NCI-H1694 (cell line): ENCODE results near the gene HOXA10.

Experiments
- DNase-seq: peaks from one replicate; lab custom pipeline; 2025; lab: John Stamatoyannopoulos, UW

The HOXA10 gene

GRCh38 chr7:27166531-27167505 is 7.3 kb downstream of the HOXA10 start:
- DNase-seq: peak; percentile 54

DNA sequence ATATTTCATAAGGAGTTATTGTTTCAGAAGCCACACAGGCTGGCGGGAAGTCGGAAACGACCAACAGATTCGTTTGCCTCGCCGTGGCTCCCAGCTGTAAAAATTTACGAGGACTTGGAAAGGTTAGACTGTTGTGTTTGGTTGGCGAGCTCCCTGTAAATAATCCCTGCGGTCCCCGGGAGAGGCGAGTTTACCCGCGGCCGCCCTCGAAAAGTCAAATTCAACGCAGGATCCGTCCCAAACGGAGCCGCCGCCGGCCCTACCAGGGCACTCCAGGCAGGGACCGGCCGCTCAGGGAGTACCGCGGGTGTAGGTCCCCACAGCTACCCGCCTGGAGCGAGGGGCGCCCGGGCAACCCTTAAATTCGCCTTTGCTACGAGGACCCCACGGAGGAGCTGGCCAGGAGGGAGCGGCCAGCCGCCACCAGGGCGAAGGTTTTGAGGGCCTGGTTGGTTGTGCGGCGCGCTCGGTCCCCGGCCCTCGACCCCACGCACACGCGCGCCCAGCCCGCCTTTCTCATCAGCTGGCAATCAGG is 8.1 kb downstream of the HOXA10 start:
- no peak for DNase-seq

- DNase-seq: no peak
Observed at GRCh38 chr7:27165089-27165995, 8.8 kb downstream of the HOXA10 start, which contains the start of gene HOXA9. Gene HOXA9 (minus strand): TSS chr7:27165537. CDS start chr7:27165457, 80 bp downstream.

DNA sequence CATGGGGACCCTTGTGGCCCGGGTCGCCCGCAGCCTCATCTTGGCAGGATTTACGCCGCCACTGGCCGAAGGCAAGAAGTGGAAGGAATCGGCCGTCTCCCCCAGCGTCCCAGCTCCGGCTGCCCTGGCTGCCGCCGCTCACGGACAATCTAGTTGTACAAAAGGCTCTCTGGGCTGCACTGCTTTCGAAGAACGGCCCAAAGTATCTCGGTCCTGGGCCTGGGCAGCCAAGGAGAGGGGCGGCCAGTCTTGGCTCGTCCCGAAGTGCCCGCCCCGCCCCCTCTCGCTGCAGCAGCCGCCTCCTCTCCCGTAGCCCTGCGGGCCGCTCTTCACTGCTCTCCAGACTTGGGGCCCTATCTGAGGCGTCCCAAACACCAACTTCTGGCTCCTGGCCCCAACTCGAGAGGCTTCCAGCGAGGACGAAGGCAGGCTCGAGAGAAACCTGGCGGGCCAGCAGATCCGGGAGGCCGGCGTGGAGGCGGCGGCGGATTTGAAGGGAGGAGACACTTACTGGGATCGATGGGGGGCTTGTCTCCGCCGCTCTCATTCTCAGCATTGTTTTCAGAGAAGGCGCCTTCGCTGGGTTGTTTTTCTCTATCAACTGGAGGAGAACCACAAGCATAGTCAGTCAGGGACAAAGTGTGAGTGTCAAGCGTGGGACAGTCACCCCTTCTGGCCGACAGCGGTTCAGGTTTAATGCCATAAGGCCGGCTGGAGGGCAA is 9.6 kb downstream of the HOXA10 start:
- no peak for DNase-seq

- no peak for DNase-seq
Observed at GRCh38 chr7:27164045-27164366, 10.1 kb downstream of the HOXA10 start.

- no peak for DNase-seq
Observed at GRCh38 chr7:27163288-27164044, 10.7 kb downstream of the HOXA10 start.

DNA sequence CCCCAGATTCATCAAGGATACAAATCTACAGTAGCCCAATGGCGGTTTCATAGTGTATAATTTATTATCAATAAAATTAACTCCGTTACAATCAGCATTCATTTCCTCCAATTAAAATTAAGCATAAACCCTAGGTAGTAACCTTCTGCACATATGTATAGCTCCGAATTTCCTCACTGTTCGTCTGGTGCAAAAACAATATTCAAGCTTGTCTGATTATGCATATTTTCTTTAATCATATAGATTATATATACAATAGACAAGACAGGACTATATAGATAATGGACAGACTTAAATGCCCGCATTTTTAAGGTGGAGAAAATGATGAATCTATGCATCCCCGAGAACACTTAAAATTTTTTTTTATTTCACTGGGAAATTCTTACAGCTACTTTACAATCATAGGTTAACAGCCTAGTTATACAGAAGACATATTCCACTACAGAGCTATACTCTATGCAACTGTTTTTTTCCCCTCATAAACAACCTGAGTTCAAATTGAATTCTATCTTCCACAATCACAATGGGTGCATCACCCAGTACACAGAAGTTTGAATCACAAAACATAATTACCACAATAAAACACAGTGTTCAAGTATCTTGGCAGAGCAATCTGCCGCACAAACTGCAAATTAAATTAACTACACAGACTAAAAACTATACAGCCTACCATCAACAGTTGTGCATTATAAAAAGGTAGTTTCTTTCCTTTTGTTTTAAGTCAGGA is 11.4 kb downstream of the HOXA10 start:
- DNase-seq: no peak

GRCh38 chr7:27161721-27162560 is 12.2 kb downstream of the HOXA10 start:
- no peak for DNase-seq

DNA sequence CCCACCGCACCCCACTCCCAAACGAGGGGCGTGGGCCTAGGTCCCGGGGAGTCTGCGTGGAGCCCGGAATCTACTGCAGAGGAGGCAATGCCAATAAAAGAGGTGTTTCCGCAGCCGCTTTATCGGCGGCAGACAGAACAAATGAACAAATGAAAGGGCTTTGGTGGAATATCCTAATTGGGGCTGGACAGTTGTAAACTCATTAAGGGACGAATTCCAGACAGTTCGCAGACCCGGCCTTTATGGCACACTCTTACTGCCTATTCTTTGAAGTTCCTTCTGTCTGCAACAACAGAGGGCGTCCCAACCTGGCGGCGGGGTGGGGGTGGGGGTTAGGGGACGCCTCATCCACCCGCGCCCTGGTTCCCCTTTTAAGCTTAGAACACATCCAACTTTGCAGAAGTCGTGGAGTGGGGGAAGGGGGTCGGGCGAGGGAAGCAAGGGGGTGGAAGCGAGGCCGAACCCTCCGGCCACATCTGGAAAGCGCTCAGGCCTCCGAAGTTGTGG is 12.9 kb downstream of the HOXA10 start:
- no peak for DNase-seq

DNA sequence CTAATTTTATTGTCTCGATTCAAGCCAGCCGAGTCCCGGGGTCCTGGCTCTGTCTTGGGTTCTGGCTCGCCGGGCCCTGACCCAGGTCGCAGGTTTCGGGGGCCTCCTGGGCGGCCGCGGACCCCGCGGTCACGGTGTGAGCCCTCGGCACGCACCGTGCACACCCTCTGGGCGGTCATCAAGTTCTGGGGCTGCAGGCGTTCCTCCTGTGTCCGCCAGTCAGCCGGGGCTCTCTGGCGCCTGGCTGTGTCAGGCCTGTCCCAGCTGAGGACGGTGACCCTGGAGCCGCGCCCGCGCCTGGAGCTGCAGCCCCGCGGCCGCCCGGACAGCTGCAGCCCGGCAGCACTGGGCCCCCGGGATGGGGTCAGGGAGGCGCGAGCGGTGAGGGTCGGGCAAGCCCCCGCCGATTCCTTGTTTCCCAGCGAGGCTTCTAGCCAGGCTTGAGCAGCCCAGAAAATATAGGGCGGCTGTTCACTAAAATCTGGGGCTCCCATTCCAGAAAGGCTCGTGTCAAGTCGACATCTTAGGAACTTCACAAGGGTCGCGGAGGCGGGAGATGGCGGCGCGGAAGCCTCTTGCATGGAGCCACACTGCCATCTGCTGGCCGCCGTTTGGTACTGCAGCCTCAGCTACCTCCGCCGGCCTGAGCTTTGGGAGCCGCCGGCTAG is 13.4 kb downstream of the HOXA10 start:
- DNase-seq: peak; percentile 70

DNA sequence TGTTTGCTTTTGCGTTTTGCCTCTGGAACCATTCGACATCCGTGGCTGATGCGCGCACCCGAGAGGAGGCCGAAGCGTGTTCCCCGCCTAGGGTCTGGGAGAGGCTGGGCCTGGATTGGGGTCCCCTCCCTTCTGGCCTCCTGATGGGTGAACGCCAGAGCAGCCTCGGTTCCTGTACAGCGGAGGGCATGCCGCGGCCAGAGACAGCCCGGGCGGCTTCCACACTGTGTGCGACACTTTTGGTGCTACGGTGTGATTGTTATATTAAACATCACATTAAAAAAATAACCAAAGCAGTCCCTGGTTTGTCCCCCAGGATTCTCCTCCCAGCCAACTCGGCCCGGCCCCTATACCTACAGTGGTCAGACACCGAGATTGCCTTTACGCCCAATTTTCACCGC is 14.0 kb downstream of the HOXA10 start:
- no peak for DNase-seq

- DNase-seq: no peak
Observed at GRCh38 chr7:27159266-27160144, 14.6 kb downstream of the HOXA10 start.

DNA sequence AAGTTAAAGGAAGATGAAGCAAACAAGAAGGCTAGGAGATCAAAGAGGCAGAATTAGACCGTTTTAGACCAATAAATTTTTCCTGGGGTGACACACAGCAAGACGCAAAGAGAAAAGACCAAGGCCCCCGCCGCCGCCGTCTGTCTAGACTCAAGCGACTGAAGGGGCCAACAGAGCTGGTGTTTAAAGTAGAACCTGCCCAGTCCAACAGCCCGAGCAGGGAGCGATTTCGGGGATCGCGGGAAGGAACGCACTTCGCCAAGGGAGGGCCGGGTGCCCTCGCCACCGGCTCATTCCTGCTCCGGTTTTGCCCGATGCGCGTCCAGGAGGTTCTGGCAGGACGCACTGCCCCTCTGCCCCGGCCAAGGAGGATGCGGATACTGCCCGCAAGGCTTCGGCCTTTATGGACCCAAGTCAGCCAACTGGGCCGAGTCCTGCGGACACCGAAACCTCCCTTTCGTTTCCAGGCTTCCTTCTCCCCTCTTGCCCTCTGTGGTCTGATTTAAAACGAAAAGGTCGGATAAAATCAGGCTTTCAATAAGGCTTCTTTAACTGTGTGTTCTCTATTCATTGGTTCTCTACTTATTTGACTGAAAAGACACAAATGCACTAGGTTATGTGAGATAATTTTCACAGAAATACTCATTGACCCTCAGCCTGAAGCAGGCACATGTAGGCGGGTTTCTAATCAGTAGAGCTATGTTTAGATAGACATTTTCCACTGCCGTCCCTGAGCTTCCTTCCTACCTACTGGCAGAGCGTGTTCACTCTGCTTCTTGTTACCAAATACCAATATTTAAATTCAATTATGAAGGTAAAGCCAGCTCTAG is 15.5 kb downstream of the HOXA10 start:
- no peak for DNase-seq

- no peak for DNase-seq
Observed at GRCh38 chr7:27157702-27158431, 16.3 kb downstream of the HOXA10 start.

DNA sequence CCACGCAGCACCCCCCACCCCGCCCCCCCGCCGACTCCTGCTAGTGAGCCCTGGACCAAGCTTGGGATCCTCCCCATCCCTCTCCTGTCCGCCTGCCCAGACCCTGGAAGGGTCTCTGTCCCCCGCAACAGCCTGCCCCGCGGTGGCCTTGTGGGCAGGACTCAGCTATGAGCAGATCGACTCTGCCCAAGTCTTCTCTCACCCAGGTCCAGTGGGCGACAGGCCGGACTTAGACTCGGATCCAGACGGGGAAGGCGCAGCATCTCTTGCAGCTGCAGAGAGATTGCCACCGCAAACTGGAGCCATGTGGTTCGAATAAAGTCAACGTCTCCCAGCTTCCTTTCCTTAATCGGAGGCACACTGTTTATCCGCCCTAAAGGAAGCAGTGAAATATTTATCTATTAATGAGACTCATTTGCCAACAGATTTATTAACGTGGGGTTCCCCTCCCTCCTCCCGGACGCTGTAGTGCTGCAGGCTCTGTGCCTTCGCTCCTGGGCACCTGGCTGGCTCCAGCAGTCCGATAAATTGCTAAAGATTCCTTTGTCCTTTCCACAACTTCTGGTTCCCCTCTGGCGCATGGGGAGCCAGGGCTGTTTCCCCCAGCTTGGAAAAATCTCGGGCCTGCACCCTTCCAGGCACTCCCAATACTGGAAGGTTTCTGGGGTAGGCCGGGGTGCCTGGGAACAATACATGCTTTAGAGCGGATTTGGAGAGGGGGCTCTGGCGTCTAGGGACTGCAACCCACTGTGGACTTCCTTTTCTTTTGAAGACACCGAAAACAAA is 17.0 kb downstream of the HOXA10 start:
- DNase-seq: no peak
